Head of caudate nucleus (tissue), 42 donors: Measurements from ENCODE around the gene RASL10B.

Experiments used
- DNase-seq, 42 donors: peaks; one replicate each; pipeline versions ENCODE4 v3.0.0 to v3.0.0-alpha.2; 2020 to 2021; ENCODE audit warnings: mixed read lengths in 7 of 42
- intact Hi-C: fragments of 100-400 bp; cut with DNase I; formaldehyde crosslinking; loops from one replicate; pipeline ENCODE4 v1.15.0; 2022

RASL10B gene

GRCh38 chr17:35752471-35752870 is 21.0 kb downstream of the RASL10B start:
- intact Hi-C loops: no loop called here
- DNase-seq: no peak

GRCh38 chr17:35752945-35753764 is 21.7 kb downstream of the RASL10B start, which contains the start of gene GAS2L2:
GAS2L2 (minus strand) TSS chr17:35753239; CDS start chr17:35752850, 389 bp downstream.
- DNase-seq: peak in 1 of 42 donors; percentile 25
- intact Hi-C loops: no loop called here

- DNase-seq: no peak
- intact Hi-C loops: no loop called here
These were observed 25.8 kb downstream of the RASL10B start for GRCh38 chr17:35757243-35757642.

- no peak for DNase-seq
- intact Hi-C loops: no loop called here
These were observed 29.1 kb downstream of the RASL10B start, which contains the start of gene C17orf50 for GRCh38 chr17:35760587-35760986. C17orf50 (plus strand) TSS chr17:35760887; CDS start chr17:35760942, 55 bp downstream.

- no peak for DNase-seq
- intact Hi-C loops: no loop called here
These were observed 30.2 kb downstream of the RASL10B start for GRCh38 chr17:35761601-35762000.

- intact Hi-C loops: loop anchor here (1.0 kb wide), 1 partner anchor 46 kb away; the partner anchor contains the start of gene TAF15
These were observed 32.3 kb downstream of the RASL10B start for GRCh38 chr17:35763767-35764122.

GRCh38 chr17:35764123-35764991 is 32.9 kb downstream of the RASL10B start:
- peak; percentile 49 to 93 (median 85) for DNase-seq
- intact Hi-C loops: loop anchor here (1.0 kb wide), 1 partner anchor 45 kb away; the partner anchor contains the start of gene TAF15

More at GRCh38 chr17:35763767-35764122, 32.3 kb downstream of the RASL10B start:
- DNase-seq: peak in 1 of 42 donors; percentile 38

GRCh38 chr17:35765086-35765710 is 33.8 kb downstream of the RASL10B start:
- intact Hi-C loops: no loop called here
- DNase-seq: no peak

GRCh38 chr17:35765756-35766488 is 34.5 kb downstream of the RASL10B start:
- no peak for DNase-seq
- intact Hi-C loops: no loop called here

GRCh38 chr17:35766489-35766877 is 35.0 kb downstream of the RASL10B start:
- intact Hi-C loops: no loop called here
- no peak for DNase-seq

- intact Hi-C loops: no loop called here
- DNase-seq: peak in 27 of 42 donors; percentile 13 to 74 (median 54)
These were observed 35.6 kb downstream of the RASL10B start for GRCh38 chr17:35766903-35767510.

GRCh38 chr17:35768797-35769196 is 37.4 kb downstream of the RASL10B start:
- no peak for DNase-seq
- intact Hi-C loops: no loop called here

- DNase-seq: no peak
These were observed 38.6 kb downstream of the RASL10B start for GRCh38 chr17:35769895-35770486.

GRCh38 chr17:35773129-35773528 is 41.7 kb downstream of the RASL10B start:
- no peak for DNase-seq
- intact Hi-C loops: no loop called here

More at GRCh38 chr17:35769895-35770486, 38.6 kb downstream of the RASL10B start:
- intact Hi-C loops: no loop called here

GRCh38 chr17:35773679-35774425 is 42.4 kb downstream of the RASL10B start:
- intact Hi-C loops: no loop called here
- no peak for DNase-seq

GRCh38 chr17:35774499-35774898 is 43.1 kb downstream of the RASL10B start:
- peak in 22 of 42 donors; percentile 23 to 73 (median 49) for DNase-seq
- intact Hi-C loops: no loop called here

- intact Hi-C loops: no loop called here
- no peak for DNase-seq
These were observed 43.6 kb downstream of the RASL10B start for GRCh38 chr17:35775039-35775438.
